HepG2 (cell line): ENCODE results near the gene ARAP1. TPM values are rescaled to one million over a fixed set of nuclear protein-coding genes. Genes with fewer than 3 reads are reported as not detected.
A peak's percentile ranks its signal among the peaks of the same experiment; 100 is the strongest.

Experiments used
- ATAC-seq: fragments of 200-7000 bp; cut with Tn5 transposase; 3 replicates; pipeline ENCODE4 v1.9.1; 2020; ENCODE audit warnings: mild to moderate bottlenecking, moderate library complexity
- BruUV-seq: library from RNA; stranded (reverse); fragments of 400-500 nt; replicated peaks from 2 replicates; lab custom pipeline; 2021; lab: Mats Ljungman, UMichigan
- CTCF ChIA-PET: fragments of 300-600 bp; formaldehyde crosslinking; extraction: SDS; loops from one replicate; lab custom pipeline; 2021; ENCODE audit warnings: low total read pairs, inconsistent platforms, low intra/inter-chr PET ratio; lab: Yijun Ruan, JAX
- POLR2A ChIA-PET: fragments of 350-600 bp; sonication (Branson Sonifier 250); formaldehyde crosslinking; loops from one replicate; lab custom pipeline; 2020; ENCODE audit warnings: antibody characterized with exemption, inconsistent platforms; lab: Yijun Ruan, JAX
- DNase-seq: peaks from one replicate; pipeline ENCODE4 v3.0.0-alpha.2; 2015; ENCODE audit warnings: low spot score
- FAIRE-seq: peaks from 3 replicates; lab custom pipeline; 2011; peaks lifted over from hg19 to GRCh38; lab: Jason Lieb, UNC
- H2AFZ ChIP-seq: one replicate; pipeline ENCODE4 v1.6.1; 2011; ENCODE audit warnings: low read length, inconsistent platforms
- H3K27ac ChIP-seq: fragments of 300-600 bp; 3 replicates; pipeline ENCODE4 v1.8.0; 2011; ENCODE audit warnings: mixed run types, mild to moderate bottlenecking, mixed read lengths, low read length, inconsistent platforms; ENCODE audit not compliant: insufficient read depth; ENCODE audit errors: extremely low read length
- H3K27me3 ChIP-seq, 2 experiments: fragments of 200-600 bp in 1 of 2; 2 replicates in 1 of 2; 3 replicates in 1 of 2; pipeline versions ENCODE4 v1.6.0 to v1.8.0; 2011; ENCODE audit warnings: low read length in 2 of 2, mild to moderate bottlenecking in 2 of 2, moderate library complexity in 2 of 2, inconsistent platforms in 1 of 2; ENCODE audit not compliant: insufficient read depth in 2 of 2, control insufficient read depth in 1 of 2
- H3K36me3 ChIP-seq, 2 experiments: fragments of 200-600 bp in 1 of 2; replicated peaks in 1 of 2; 2 replicates in 1 of 2; 3 replicates in 1 of 2; pipeline versions ENCODE4 v1.5.1 to v1.8.0; 2011; ENCODE audit warnings: low read length in 2 of 2, inconsistent platforms in 1 of 2; ENCODE audit not compliant: insufficient read depth in 2 of 2, control insufficient read depth in 1 of 2
- H3K4me1 ChIP-seq: 2 replicates; pipeline ENCODE4 v1.5.1; 2012; ENCODE audit warnings: low read length, inconsistent platforms; ENCODE audit not compliant: insufficient read depth
- H3K4me2 ChIP-seq: 2 replicates; pipeline ENCODE4 v1.6.0; 2011; ENCODE audit warnings: low read depth, low read length, inconsistent platforms
- H3K4me3 ChIP-seq, 3 experiments: fragments of 200-600 bp in 1 of 3; sonication (generic), shearing (Covaris generic) in 1 of 3; replicated peaks in 1 of 3; 2 replicates each; pipeline ENCODE4 v1.5.1; 2011 to 2016; ENCODE audit warnings: low read length in 3 of 3, inconsistent platforms in 2 of 3, low read depth in 2 of 3, mild to moderate bottlenecking in 2 of 3, control low read depth in 1 of 3, mixed read lengths in 1 of 3; ENCODE audit not compliant: insufficient read depth in 1 of 3
- H3K79me2 ChIP-seq: one replicate; pipeline ENCODE4 v1.6.1; 2011; ENCODE audit warnings: low read length, inconsistent platforms; ENCODE audit not compliant: insufficient read depth
- H3K9ac ChIP-seq: 2 replicates; pipeline ENCODE4 v1.6.0; 2011; ENCODE audit warnings: mild to moderate bottlenecking, low read depth, low read length, inconsistent platforms; ENCODE audit not compliant: insufficient read depth
- H3K9me3 ChIP-seq: 2 replicates; pipeline ENCODE4 v1.5.1; 2012; ENCODE audit warnings: mild to moderate bottlenecking, low read length
- H4K20me1 ChIP-seq: 2 replicates; pipeline ENCODE4 v1.6.0; 2011; ENCODE audit warnings: inconsistent platforms, mild to moderate bottlenecking, low read length, moderate library complexity; ENCODE audit not compliant: insufficient read depth
- ATF4 ChIP-seq, 2 experiments: fragments of 450-650 bp in 1 of 2; sonication (generic) in 1 of 2; formaldehyde crosslinking; IDR thresholded peaks; 2 replicates each; pipeline versions ENCODE4 v1.5.0 to v1.8.0; 2020 to 2022; ENCODE audit warnings: mild to moderate bottlenecking in 1 of 2, missing genetic modification reagents in 1 of 2
- MAFK ChIP-seq, 2 experiments: IDR thresholded peaks in 1 of 2; conservative IDR thresholded peaks in 1 of 2; 2 replicates each; pipeline ENCODE4 v1.6.1; 2011; ENCODE audit warnings: improper control_type of control experiment in 2 of 2, low read length in 2 of 2
- MXD3 ChIP-seq: IDR thresholded peaks from 2 replicates; pipeline ENCODE4 v1.6.1; 2016; ENCODE audit warnings: mild to moderate bottlenecking, missing biosample characterization, missing genetic modification reagents
- NR2F2 ChIP-seq: IDR thresholded peaks from 2 replicates; pipeline ENCODE4 v1.6.1; 2012; ENCODE audit warnings: low read depth, inconsistent platforms, borderline replicate concordance
- TBX3 ChIP-seq: fragments of 450-650 bp; IDR thresholded peaks from 2 replicates; pipeline ENCODE4 v1.6.1; 2017; ENCODE audit warnings: antibody characterized with exemption, mild to moderate bottlenecking, inconsistent platforms, borderline replicate concordance
- TFAP4 ChIP-seq: sonication (generic); IDR thresholded peaks from 2 replicates; pipeline ENCODE4 v1.6.1; 2016; ENCODE audit warnings: low read depth, borderline replicate concordance
- TSC22D2 ChIP-seq: sonication (generic); formaldehyde crosslinking; IDR thresholded peaks from 2 replicates; pipeline ENCODE4 v1.5.1; 2020; ENCODE audit warnings: missing genetic modification reagents, mild to moderate bottlenecking, borderline replicate concordance
- ZMYM2 ChIP-seq: sonication (generic); formaldehyde crosslinking; IDR thresholded peaks from 2 replicates; pipeline ENCODE4 v1.8.0; 2022; ENCODE audit warnings: mild to moderate bottlenecking, missing genetic modification reagents
- ZMYM3 ChIP-seq: sonication (generic); formaldehyde crosslinking; IDR thresholded peaks from 2 replicates; pipeline ENCODE4 v1.5.1; 2020; ENCODE audit warnings: mild to moderate bottlenecking, missing genetic modification reagents
- ZNF142 ChIP-seq: sonication (generic); formaldehyde crosslinking; IDR thresholded peaks from 2 replicates; pipeline ENCODE4 v1.4.0; 2020; ENCODE audit warnings: missing genetic modification reagents
- ZNF724P ChIP-seq: sonication (generic); formaldehyde crosslinking; IDR thresholded peaks from 2 replicates; pipeline ENCODE4 v1.8.0; 2022; ENCODE audit warnings: missing genetic modification reagents, borderline replicate concordance
- ZNF761 ChIP-seq: sonication (generic); formaldehyde crosslinking; conservative IDR thresholded peaks from 2 replicates; pipeline ENCODE4 v1.4.0; 2020; ENCODE audit warnings: mild to moderate bottlenecking, missing genetic modification reagents
- ZNF879 ChIP-seq: sonication (generic); formaldehyde crosslinking; IDR thresholded peaks from 2 replicates; pipeline ENCODE4 v1.8.1; 2023; ENCODE audit warnings: missing genetic modification reagents
- WGBS: methylation state at CpG from one replicate; pipeline ENCODE4 v1.1.6; 2017; ENCODE audit warnings: low lambda C conversion rate; 5-methylcytosine and 5-hydroxymethylcytosine counted together
- in situ Hi-C: cut with HindIII; loops from 2 replicates; pipeline ENCODE4 v1.10.0; 2017; ENCODE audit warnings: low pct_unique_long_range_greater_than_20kb; ENCODE audit not compliant: extremely low pct_ligation_motif_present
- intact Hi-C: fragments of 100-400 bp; cut with micrococcal nuclease; formaldehyde crosslinking; loops from one replicate; pipeline ENCODE4 v1.10.0; 2022; ENCODE audit not compliant: unreplicated experiment
- polyA plus RNA-seq, 8 experiments: library from polyadenylated mRNA; depleted of rRNA in 3 of 8; stranded (reverse) in 7 of 8; unstranded in 1 of 8; fragments of >200 nt; fragmentation: Illumina TruSeq in 4 of 8; extraction: Trizol in 4 of 8; gene quantifications; 2 replicates each; pipeline versions ENCODE4 v1.2.1 to v1.2.3, GENCODE V29; 2011 to 2016; ENCODE audit warnings: low read depth in 4 of 8, missing spikeins in 1 of 8, mixed read lengths in 1 of 8; ENCODE audit not compliant: insufficient read depth in 1 of 8
- total RNA-seq, 5 experiments: library from RNA; depleted of rRNA; stranded (reverse); fragments of >200 nt; fragmentation: Illumina TruSeq; extraction: Trizol; gene quantifications; 2 replicates each; pipeline ENCODE4 v1.2.3, GENCODE V29; 2016; ENCODE audit warnings: low read depth in 1 of 5

ARAP1 gene
- total and polyA plus RNA-seq, 2 of the 13 experiments (the other 11 are each of a cell fraction or from before 2014, with no cell fraction given): 43.2 to 55.5 TPM

GRCh38 chr11:72767203-72768062 lies 15.2 kb upstream of the ARAP1 start:
- CTCF ChIA-PET: interaction anchor here (1.0 kb wide), 1 partner anchor 26 kb away, joined by 7 read pairs; the partner anchor contains the start of gene STARD10
- no peak for DNase-seq
- Histone ChIP-seq H3K4me1 (peaks cover 64% of the 10 kb centered on the region), H3K4me3 (peak overlapping the region in 1 of 3 experiments; percentile 12; a peak in 1 of 6 replicates), H3K4me2 (peak overlapping the region; percentile 92), H3K9me3 (no peaks in the 10 kb centered on the region), H2AFZ (no peak overlapping the region), H3K27me3 (no peaks in the 10 kb centered on the region), H4K20me1 (peaks cover 3% of the 10 kb centered on the region; the same call in 1 of the 2 replicates), H3K27ac (peak overlapping the region; percentile 88), H3K36me3 (peaks cover 12 to 33% of the 10 kb centered on the region in 2 experiments; a peak in 4 of 5 replicates), H3K9ac (0 out of 2 replicates have a peak overlapping the region, but pooled peaks have one; percentile 36), H3K79me2 (peaks cover 60% of the 10 kb centered on the region)
- peak; percentile 49 for FAIRE-seq
- in situ Hi-C loops (no loop called here), intact Hi-C loops (loop anchor here (2.0 kb wide), 2 partner anchors 15 to 19 kb away; partner anchors contain the start of gene ARAP1)
- POLR2A ChIA-PET: interaction anchor here (2.1 to 4.4 kb wide), 4 partner anchors 10 to 27 kb away, joined by 13 to 52 read pairs (median 24); partner anchors contain the start of gene STARD10
- ATAC-seq: peak; percentile 29; the same call in 2 of the 3 replicates
- 75% methylated on average over 2 of the region's 4 CpGs for WGBS
- BruUV-seq: no TSS peak
- TF ChIP-seq NR2F2: no peak
- no peak for TF ChIP-seq ZNF142 (CRISPR knock-in tag)
- peak; percentile 25; the same call in 1 of the 2 replicates for TF ChIP-seq TFAP4
- no peak for TF ChIP-seq MAFK (conservative IDR thresholded peaks at IDR 0.05 in 1 of 2, IDR thresholded peaks at IDR 0.05 in 1 of 2; ENCODE audit: low read length in 2 of 2)
- 0 out of 2 replicates have a peak, but pooled peaks have one; percentile 38 for TF ChIP-seq ZNF879 (CRISPR knock-in tag)
- no peak for TF ChIP-seq ZNF724P
- no peak for TF ChIP-seq ATF4 (CRISPR knock-in tag; IDR thresholded peaks at IDR 0.05)
- TF ChIP-seq ZNF761 (CRISPR knock-in tag): 0 out of 2 replicates have a peak, but pooled peaks have one; percentile 5
- peak; percentile 98 for TF ChIP-seq ZMYM3 (CRISPR knock-in tag)
- TF ChIP-seq TSC22D2: no peak
- no peak for TF ChIP-seq MXD3
- peak; percentile 63; the same call in 1 of the 2 replicates for TF ChIP-seq ZMYM2 (CRISPR knock-in tag)
- no peak for TF ChIP-seq TBX3
